Duodenal mucosa (tissue), 2 donors: ENCODE data around the gene ADAMTSL3.
"Not testable (repeated sequence)": the region's sequence is repeated elsewhere in the genome, so short reads cannot be mapped to it uniquely, and the experiment has no call there.

ENCODE experiments used
- H3K27ac ChIP-seq: one replicate; pipeline ENCODE4 v1.7.0; 2013; ENCODE audit warnings: low read depth, low read length
- H3K27me3 ChIP-seq, 2 donors: one replicate each; pipeline ENCODE4 v1.7.0; 2013; ENCODE audit warnings: low read length in 2 of 2, control low read depth in 1 of 2; ENCODE audit not compliant: insufficient read depth in 2 of 2, control insufficient read depth in 1 of 2
- H3K36me3 ChIP-seq, 2 donors: one replicate each; pipeline ENCODE4 v1.7.0; 2013; ENCODE audit warnings: low read length in 2 of 2, control low read depth in 1 of 2; ENCODE audit not compliant: insufficient read depth in 2 of 2, control insufficient read depth in 1 of 2
- H3K4me1 ChIP-seq, 2 donors: one replicate each; pipeline ENCODE4 v1.7.0; 2013; ENCODE audit warnings: low read length in 2 of 2, control low read depth in 1 of 2; ENCODE audit not compliant: insufficient read depth in 2 of 2, control insufficient read depth in 1 of 2
- H3K4me3 ChIP-seq, 2 donors: one replicate each; pipeline ENCODE4 v1.7.0; 2013; ENCODE audit warnings: low read length in 2 of 2, low read depth in 1 of 2
- H3K9ac ChIP-seq, 2 donors: one replicate each; pipeline ENCODE4 v1.7.0; 2013; ENCODE audit warnings: low read length in 2 of 2, low read depth in 1 of 2
- H3K9me3 ChIP-seq, 2 donors: one replicate each; pipeline ENCODE4 v1.7.0; 2013; ENCODE audit warnings: low read length in 2 of 2, control low read depth in 1 of 2; ENCODE audit not compliant: control insufficient read depth in 1 of 2

The ADAMTSL3 gene

DNA sequence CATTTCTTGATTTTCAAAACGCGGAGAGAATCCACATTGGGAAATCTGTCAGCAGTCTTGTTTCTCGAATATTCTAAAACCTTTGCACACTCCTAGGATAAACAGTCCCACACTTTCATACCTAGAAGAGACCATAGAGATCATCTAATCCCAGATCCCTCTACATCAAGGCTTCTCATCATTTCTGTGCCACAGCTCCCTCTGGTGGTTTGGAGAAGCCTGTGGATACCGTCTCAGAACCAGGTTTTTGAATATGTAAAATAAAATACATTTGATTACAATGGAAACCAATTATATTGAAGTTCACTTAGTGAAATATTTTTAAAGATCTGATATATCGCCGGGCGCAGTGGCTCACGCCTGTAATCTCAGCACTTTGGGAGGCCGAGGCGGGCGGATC lies 369.7 kb downstream of the ADAMTSL3 start:
- H3K27ac ChIP-seq, result no peak overlapping the region

GRCh38 chr15:84033793-84034553 lies 380.1 kb downstream of the ADAMTSL3 start:
- H3K36me3 ChIP-seq, result no peaks in the 10 kb centered on the region

More for the DNA sequence above, 369.7 kb downstream of the ADAMTSL3 start:
- Histone ChIP-seq H3K27me3 (no peaks in the 10 kb centered on the region), H3K9ac (no peak overlapping the region), H3K4me3 (no peak overlapping the region), H3K36me3 (no peaks in the 10 kb centered on the region), H3K9me3 (peaks cover 0 to 4% of the 10 kb centered on the region in 2 donors), H3K4me1 (no peaks in the 10 kb centered on the region)

DNA sequence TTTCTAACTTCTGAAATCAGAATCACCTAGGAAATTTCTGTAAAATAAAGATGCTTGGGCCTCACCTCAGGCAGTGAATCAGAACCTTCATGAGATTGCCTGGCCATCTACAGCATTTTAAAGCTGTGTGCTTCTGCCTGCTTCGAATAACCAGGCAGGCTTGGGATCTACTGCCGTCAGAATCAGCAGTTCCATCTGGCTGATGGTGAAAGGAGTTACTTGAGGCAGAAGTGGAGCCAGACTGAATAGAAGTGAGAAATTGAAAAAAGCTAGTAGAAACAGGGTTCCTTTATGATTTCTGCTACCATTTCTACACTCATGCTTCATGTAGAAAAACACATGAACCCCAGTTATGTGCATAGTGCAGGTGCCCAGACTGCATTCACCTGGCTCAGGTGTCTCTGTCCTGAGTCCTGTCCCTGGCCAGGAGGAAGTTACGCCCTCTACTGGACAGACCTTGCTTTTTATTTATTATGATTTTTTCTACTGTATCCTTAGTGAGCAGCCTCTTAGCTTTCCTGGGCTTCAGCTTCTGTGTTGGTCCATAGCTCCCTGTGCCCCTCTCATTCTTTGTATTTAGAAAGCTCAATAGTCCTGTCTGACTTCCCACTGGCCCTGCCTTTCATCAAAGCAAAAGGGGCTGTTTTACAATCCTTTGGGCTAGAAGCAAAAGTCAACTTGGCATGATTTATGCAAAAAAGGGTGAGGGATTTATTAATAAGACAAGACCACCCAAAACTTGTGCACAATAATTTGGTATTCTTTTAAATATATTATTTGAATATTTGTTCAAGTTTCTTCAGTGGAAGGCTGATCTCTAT lies 380.9 kb downstream of the ADAMTSL3 start:
- no peak overlapping the region for H3K9ac ChIP-seq
- no peaks in the 10 kb centered on the region for H3K4me1 ChIP-seq
- no peaks in the 10 kb centered on the region for H3K36me3 ChIP-seq
- H3K27me3 ChIP-seq, result no peaks in the 10 kb centered on the region
- no peak overlapping the region for H3K4me3 ChIP-seq
- no peaks in the 10 kb centered on the region for H3K9me3 ChIP-seq
- no peak overlapping the region for H3K27ac ChIP-seq

More at GRCh38 chr15:84033793-84034553, 380.1 kb downstream of the ADAMTSL3 start:
- Histone ChIP-seq H3K4me3 (no peak overlapping the region), H3K27me3 (no peaks in the 10 kb centered on the region), H3K4me1 (no peaks in the 10 kb centered on the region), H3K9ac (no peak overlapping the region), H3K27ac (no peak overlapping the region), H3K9me3 (no peaks in the 10 kb centered on the region)

- no peaks in the 10 kb centered on the region for H3K36me3 ChIP-seq
Measured at GRCh38 chr15:84035399-84035766, 381.5 kb downstream of the ADAMTSL3 start.

GRCh38 chr15:84037301-84037700 lies 383.4 kb downstream of the ADAMTSL3 start:
- Histone ChIP-seq H3K36me3 (no peaks in the 10 kb centered on the region), H3K27ac (no peak overlapping the region), H3K9ac (no peak overlapping the region)

More at GRCh38 chr15:84035399-84035766, 381.5 kb downstream of the ADAMTSL3 start:
- Histone ChIP-seq H3K4me1 (no peaks in the 10 kb centered on the region), H3K4me3 (no peak overlapping the region), H3K9ac (no peak overlapping the region), H3K9me3 (no peaks in the 10 kb centered on the region), H3K27me3 (no peaks in the 10 kb centered on the region), H3K27ac (no peak overlapping the region)

GRCh38 chr15:84042434-84043056 lies 388.6 kb downstream of the ADAMTSL3 start:
- H3K36me3 ChIP-seq, H3K9ac ChIP-seq, H3K27me3 ChIP-seq, H3K4me1 ChIP-seq, H3K4me3 ChIP-seq, H3K27ac ChIP-seq, H3K9me3 ChIP-seq: not testable (repeated sequence)

More at GRCh38 chr15:84037301-84037700, 383.4 kb downstream of the ADAMTSL3 start:
- Histone ChIP-seq H3K4me1 (no peaks in the 10 kb centered on the region), H3K27me3 (no peaks in the 10 kb centered on the region), H3K4me3 (no peak overlapping the region), H3K9me3 (no peaks in the 10 kb centered on the region)

GRCh38 chr15:84046064-84046637 lies 392.2 kb downstream of the ADAMTSL3 start:
- H3K4me3 ChIP-seq, result no peak overlapping the region
- no peaks in the 10 kb centered on the region for H3K9me3 ChIP-seq
- no peak overlapping the region for H3K9ac ChIP-seq
- no peaks in the 10 kb centered on the region for H3K4me1 ChIP-seq
- no peaks in the 10 kb centered on the region for H3K27me3 ChIP-seq
- H3K27ac ChIP-seq, result no peak overlapping the region
- H3K36me3 ChIP-seq, result no peaks in the 10 kb centered on the region

DNA sequence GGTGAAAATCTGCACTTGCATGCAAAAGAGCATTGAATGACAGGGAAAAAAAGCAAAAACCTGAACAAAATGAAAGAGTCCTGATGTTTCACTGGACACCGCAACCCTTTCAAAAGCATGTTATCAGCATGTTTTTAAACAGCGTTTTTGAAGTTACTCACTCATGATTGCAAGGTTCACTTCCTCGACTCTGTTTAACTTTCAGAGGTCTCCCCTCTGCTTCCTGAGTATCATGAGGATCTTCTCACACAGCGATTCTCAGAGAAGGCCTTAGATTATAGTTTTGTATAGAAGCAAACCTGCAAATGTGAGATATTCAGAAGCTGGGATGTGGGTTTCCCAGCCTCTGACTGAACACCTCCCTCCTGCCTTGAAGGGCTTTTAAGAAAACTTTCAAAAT lies 395.6 kb downstream of the ADAMTSL3 start:
- H3K4me1 ChIP-seq, H3K9me3 ChIP-seq, H3K27me3 ChIP-seq, H3K9ac ChIP-seq, H3K4me3 ChIP-seq, H3K27ac ChIP-seq, H3K36me3 ChIP-seq: not testable (repeated sequence)

DNA sequence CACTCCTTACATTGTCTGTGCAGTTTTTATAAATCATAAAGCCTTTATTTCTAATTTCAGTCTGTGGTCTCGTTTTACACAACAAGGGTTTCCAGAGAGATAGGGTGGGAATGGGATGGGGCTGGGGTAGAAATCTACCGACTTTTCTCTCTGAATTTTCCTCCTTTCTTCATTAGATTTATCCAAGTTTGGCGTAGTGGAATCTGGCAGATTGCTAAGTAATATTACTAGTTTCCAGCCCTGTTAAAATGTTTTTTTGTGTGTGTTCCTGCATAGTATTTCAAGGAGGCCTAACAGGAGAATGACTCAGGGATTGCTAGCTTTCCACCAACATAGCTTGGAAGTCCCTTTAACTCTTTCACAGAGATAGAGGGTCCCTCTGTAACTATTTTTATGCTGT lies 396.2 kb downstream of the ADAMTSL3 start:
- H3K27me3 ChIP-seq, result no peaks in the 10 kb centered on the region
- H3K9me3 ChIP-seq, result no peaks in the 10 kb centered on the region
- no peaks in the 10 kb centered on the region for H3K36me3 ChIP-seq
- no peak overlapping the region for H3K27ac ChIP-seq
- H3K4me3 ChIP-seq, result no peak overlapping the region
- H3K4me1 ChIP-seq, result no peaks in the 10 kb centered on the region
- H3K9ac ChIP-seq, result no peak overlapping the region

DNA sequence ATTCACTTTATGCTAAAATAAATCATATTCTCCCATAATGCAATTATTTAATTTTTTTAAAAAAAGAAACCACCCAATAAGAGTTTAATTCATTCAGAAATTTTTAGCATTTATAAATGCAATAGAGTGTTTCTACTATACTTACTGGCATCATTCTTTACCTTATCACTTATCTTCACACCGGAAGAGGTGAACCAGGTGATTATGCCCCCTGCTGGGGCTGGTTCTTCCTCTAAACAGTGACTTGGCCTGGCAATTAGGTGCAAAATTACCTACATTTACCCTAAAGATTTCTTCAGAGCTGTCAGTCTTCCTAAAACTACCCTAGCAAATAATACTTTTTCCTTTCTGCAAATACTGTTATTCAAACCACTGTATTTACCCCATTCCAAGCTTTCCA lies 397.2 kb downstream of the ADAMTSL3 start:
- H3K9ac ChIP-seq, H3K36me3 ChIP-seq, H3K27ac ChIP-seq, H3K4me3 ChIP-seq, H3K27me3 ChIP-seq, H3K4me1 ChIP-seq, H3K9me3 ChIP-seq: not testable (repeated sequence)
